ENCODE results near the gene SFXN1. TPM values are rescaled to one million over a fixed set of nuclear protein-coding genes. Genes with fewer than 3 reads are reported as not detected.

The SFXN1 gene
- total and polyA plus RNA-seq, 7 donors: 18.1 to 68.0 (median 22.8) TPM

DNA sequence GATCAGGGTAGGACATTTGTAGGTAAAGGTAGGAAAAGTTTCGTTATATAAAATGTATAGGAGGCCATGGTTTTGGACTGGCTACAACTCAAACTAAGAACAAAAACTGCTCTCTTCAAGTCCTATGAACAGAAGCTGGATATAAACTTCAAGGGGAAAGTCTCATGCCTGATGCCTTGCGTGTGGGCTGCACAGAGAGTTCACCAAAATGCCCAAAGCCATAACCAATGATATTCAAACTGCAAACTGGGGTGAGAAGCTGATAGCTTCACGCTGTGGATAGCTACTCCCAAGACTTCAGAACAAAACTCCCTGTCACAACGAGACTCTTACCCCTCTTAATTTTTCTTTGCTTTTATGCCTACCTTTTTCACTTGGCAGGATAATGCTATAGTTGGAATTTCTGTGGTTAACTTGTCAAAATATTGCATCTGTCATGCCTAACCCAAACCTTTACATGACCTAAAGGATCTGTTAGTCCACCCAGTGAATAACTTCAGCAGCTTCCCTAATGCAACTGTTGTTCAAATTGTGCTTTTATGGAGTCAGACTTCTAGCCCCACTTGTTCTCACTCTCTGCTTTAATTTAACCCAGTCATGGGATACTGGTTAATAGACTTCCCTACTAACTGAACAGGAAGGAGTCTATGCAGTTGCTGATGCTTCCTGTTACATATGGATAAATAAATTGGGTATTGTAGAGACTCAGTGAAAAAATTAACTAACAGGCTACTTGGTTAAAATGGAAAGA is 71.9 kb downstream of the SFXN1 start:
- TF ChIP-seq POLR2AphosphoS5 (IDR thresholded peaks at IDR 0.05): no peak
- TF ChIP-seq EP300 (IDR thresholded peaks at IDR 0.05): no peak
- TF ChIP-seq, protein P1, sequence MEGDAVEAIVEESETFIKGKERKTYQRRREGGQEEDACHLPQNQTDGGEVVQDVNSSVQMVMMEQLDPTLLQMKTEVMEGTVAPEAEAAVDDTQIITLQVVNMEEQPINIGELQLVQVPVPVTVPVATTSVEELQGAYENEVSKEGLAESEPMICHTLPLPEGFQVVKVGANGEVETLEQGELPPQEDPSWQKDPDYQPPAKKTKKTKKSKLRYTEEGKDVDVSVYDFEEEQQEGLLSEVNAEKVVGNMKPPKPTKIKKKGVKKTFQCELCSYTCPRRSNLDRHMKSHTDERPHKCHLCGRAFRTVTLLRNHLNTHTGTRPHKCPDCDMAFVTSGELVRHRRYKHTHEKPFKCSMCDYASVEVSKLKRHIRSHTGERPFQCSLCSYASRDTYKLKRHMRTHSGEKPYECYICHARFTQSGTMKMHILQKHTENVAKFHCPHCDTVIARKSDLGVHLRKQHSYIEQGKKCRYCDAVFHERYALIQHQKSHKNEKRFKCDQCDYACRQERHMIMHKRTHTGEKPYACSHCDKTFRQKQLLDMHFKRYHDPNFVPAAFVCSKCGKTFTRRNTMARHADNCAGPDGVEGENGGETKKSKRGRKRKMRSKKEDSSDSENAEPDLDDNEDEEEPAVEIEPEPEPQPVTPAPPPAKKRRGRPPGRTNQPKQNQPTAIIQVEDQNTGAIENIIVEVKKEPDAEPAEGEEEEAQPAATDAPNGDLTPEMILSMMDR (IDR thresholded peaks at IDR 0.05): no peak
- TF ChIP-seq POLR2A (IDR thresholded peaks at IDR 0.05): no peak
- no peaks in the 10 kb centered on the region for H3K9me3 ChIP-seq
- intact Hi-C loops (cut with DNase I): no loop called here
- no peak overlapping the region for H3K27ac ChIP-seq
- H3K4me1 ChIP-seq: no peaks in the 10 kb centered on the region
- H3K4me3 ChIP-seq: no peak overlapping the region
- DNase-seq: no peak
- H3K27me3 ChIP-seq: peaks cover 0 to 20% (median 0%) of the 10 kb centered on the region in 3 donors
- WGBS, 2 donors: 66 to 78% methylated on average over 4 of the region's 4 CpGs
- H3K36me3 ChIP-seq: no peaks in the 10 kb centered on the region

DNA sequence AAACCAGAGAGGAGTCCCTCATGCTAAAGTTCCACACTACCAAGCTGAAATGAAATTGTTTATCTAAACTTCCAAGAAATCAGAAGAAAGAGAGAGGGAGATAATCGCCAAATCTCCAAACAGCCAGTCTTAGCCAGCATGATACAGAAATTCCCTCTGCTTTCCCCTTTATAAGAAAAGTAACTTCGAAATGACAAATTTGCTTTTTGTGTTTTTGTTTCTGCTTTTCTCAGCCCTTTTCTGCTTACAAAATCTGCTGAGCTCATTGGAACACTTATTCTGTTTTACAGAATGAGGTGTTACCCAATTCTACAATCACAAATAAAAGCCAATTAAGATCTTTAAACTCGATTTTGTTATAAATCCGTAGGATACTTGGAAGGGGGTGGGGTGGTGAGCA is 72.9 kb downstream of the SFXN1 start:
- no peak overlapping the region for H3K27ac ChIP-seq
- intact Hi-C loops (cut with DNase I): no loop called here
- 56 to 64% methylated on average over 4 of the region's 4 CpGs for WGBS, 2 donors
- H3K4me1 ChIP-seq: no peaks in the 10 kb centered on the region
- no peak for DNase-seq
- TF ChIP-seq, protein P1 (IDR thresholded peaks at IDR 0.05): no peak
- no peak for TF ChIP-seq EP300 (IDR thresholded peaks at IDR 0.05)
- TF ChIP-seq POLR2A (IDR thresholded peaks at IDR 0.05): no peak
- TF ChIP-seq POLR2AphosphoS5 (IDR thresholded peaks at IDR 0.05): no peak
- no peaks in the 10 kb centered on the region for H3K36me3 ChIP-seq
- peaks cover 0 to 23% (median 0%) of the 10 kb centered on the region in 3 donors for H3K27me3 ChIP-seq
- no peaks in the 10 kb centered on the region for H3K9me3 ChIP-seq
- H3K4me3 ChIP-seq: no peak overlapping the region

DNA sequence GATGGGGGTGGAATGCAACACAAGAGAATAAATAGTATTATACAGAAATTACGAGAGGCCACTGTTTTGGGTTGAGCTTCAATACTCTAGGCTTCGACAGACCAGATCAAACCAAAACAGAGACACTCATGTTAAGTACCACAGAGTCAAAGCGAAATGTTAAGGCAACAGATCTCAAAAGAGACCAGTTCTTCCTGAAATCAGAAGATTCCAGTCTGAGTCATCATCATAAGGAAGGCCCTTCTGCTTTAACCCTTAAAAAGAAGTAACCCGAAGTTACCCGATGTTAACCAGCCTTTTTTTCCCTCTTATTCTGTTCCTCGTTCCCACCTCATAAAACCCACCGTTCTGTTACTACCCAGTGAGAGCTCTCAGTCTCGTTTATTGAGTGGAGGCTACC is 75.9 kb downstream of the SFXN1 start:
- no peaks in the 10 kb centered on the region for H3K36me3 ChIP-seq

DNA sequence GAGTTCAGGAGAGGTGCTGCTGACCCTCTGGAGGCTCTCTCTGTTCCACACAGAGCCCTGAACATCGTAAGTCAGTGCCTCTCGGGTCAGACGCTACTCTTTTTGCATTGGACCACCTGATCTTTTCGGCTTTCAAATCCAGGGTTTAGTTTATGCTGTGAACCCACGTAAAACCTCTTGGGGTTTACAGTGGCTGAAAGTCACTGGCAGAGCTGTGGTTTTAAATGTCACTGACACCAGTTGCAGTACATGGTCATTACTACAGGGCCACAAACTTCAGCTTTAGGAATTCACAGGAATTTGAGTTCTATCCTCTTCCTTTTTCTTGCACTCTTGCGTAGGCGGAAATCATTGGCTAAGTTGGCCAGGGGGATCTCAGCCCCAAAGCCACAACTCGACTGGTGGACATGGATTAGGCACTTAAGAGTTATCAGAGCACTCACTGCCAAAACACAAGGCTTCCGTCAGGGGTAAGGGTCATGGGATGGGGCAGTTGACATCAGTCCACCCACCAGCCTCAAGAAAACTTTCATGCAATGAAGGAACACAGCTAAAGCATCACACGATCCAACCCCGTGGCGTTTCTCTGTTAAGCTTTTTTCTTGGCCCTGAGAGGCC is 76.9 kb downstream of the SFXN1 start:
- Histone ChIP-seq H3K4me3 (no peak overlapping the region), H3K27me3 (peaks cover 0 to 6% (median 0%) of the 10 kb centered on the region in 3 donors), H3K27ac (no peak overlapping the region), H3K9me3 (no peaks in the 10 kb centered on the region), H3K4me1 (no peaks in the 10 kb centered on the region), H3K36me3 (no peaks in the 10 kb centered on the region)
- TF ChIP-seq EP300 (IDR thresholded peaks at IDR 0.05) (no peak), POLR2AphosphoS5 (IDR thresholded peaks at IDR 0.05) (no peak), POLR2A (IDR thresholded peaks at IDR 0.05) (no peak)
- TF ChIP-seq, protein P1 (IDR thresholded peaks at IDR 0.05): no peak
- no peak for DNase-seq
- 75 to 79% methylated on average over 12 of the region's 12 CpGs for WGBS, 2 donors
- intact Hi-C loops (cut with DNase I): no loop called here

More for the DNA sequence above, 75.9 kb downstream of the SFXN1 start:
- no peaks in the 10 kb centered on the region for H3K9me3 ChIP-seq
- intact Hi-C loops (cut with DNase I): no loop called here
- H3K27ac ChIP-seq: no peak overlapping the region
- WGBS, 2 donors: 83 to 85% methylated on average over 8 of the region's 8 CpGs
- H3K4me3 ChIP-seq: no peak overlapping the region
- H3K4me1 ChIP-seq: no peaks in the 10 kb centered on the region
- H3K27me3 ChIP-seq: peaks cover 0 to 6% (median 0%) of the 10 kb centered on the region in 3 donors
- DNase-seq: no peak
- no peak for TF ChIP-seq EP300 (IDR thresholded peaks at IDR 0.05)
- TF ChIP-seq, protein P1 (IDR thresholded peaks at IDR 0.05): no peak
- TF ChIP-seq POLR2AphosphoS5 (IDR thresholded peaks at IDR 0.05): no peak
- TF ChIP-seq POLR2A (IDR thresholded peaks at IDR 0.05): no peak
